GM18907 (cell line): ENCODE measurements around the gene PIAS2.

ENCODE experiments used
- ATAC-seq: cut with Tn5 transposase; IDR thresholded peaks from one replicate; pipeline ENCODE4 v1.9.1; 2021; ENCODE audit warnings: mild to moderate bottlenecking, moderate library complexity; ENCODE audit not compliant: unreplicated experiment

Gene PIAS2

DNA sequence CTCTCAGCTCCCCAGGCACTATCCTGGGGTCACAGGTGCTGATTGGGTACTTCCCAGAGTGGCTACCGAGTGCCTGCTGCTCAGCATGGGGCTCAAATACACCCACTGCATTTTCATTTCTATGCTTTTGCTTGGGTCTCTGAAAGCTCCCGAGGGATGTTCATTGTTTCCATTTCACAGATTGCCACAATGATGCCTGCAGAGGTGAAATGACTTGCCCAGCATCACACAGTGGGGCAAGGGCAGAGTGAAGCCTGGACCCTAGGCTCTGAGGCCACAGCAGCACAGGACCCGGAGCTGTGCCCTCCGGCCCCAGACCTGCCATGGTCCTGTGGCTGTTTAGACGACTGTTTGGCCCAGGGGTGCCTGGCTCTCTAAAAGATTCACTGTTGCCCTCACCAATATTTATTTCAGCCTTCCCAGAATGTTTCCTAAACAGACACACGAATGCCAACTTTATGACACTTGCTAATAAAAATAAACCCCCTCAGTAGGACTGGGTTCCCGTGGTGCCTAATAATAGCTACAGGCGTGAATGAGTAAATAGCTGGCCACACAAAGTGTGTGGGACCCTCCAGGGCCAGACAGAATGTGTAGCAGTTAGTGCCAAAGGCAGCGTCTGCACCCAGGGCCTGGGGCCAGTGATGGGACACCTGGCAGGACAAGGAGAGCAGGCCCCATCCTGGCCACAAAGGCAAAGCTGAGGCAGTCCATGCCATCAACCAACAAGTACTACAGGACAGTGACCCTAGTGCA lies 149.0 kb downstream of the PIAS2 start:
- no peak for ATAC-seq

DNA sequence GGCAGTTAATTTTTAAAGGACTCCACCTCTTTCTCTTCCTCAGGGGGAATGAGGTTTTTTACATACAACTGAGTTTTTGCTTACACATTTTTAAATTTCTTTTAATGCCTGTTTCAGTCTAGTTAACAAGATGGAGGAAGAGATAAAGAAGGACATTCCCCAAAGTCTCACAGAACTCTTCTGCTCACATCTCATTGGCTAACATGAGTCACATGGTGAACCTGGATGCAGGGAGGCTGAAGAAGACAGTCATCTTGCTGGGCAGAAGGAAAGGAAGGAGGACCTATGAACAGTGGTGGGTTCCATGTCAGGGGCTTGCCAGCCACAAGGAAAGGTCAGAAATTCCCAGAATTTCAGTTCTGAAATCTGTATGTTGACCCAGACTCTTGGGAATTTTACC lies 150.1 kb downstream of the PIAS2 start:
- no peak for ATAC-seq

DNA sequence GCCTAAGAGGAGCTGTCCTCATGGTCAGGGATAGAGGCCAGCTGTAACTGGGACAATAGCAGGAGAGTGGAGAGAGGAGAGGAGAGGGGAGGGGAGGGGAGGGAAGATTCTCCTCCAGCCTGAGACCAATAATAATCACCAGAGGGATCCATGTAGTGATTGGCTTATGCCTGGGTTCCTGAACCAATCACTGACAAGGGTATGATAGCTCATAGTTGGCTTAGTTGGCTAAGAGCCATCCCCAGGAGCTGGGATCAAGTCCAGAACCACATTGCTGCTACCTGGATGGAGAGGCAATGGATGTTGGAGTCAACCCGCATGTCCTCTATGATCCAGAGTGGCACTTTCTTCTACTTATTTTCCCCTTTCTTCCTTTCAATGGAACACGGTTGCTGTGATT lies 152.7 kb downstream of the PIAS2 start:
- ATAC-seq, result no peak

DNA sequence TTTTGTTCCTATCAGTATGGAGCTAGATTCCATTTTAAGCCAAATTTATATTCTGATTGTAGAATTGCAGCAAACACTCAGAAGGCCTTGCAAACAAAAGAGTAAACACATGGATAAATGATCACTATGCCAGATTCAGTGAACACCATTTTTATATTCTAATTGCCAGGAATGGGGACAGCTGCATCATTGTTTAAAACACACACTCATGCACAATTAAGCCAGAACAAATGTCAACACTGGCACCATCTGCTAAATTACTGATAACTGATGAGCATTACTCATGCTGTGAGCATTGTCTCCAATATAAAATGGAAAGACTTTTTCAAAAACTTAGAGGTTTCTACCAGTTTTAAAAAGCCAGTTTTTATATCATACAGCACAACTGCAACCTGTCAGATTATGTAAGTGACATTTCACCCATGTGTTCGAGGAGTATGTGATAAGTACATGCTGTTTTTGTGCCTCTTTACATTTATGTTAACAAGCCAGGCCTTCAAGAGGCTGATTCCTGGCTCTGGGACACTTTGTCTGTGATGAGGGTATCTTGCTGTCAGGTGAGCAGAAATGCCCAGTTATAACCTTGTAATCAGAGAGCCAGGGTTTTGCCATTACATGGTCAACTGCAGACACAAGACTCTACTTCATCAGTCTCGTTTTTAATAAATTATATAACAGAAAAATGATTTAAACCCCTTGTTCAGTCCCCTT lies 156.1 kb downstream of the PIAS2 start:
- no peak for ATAC-seq

DNA sequence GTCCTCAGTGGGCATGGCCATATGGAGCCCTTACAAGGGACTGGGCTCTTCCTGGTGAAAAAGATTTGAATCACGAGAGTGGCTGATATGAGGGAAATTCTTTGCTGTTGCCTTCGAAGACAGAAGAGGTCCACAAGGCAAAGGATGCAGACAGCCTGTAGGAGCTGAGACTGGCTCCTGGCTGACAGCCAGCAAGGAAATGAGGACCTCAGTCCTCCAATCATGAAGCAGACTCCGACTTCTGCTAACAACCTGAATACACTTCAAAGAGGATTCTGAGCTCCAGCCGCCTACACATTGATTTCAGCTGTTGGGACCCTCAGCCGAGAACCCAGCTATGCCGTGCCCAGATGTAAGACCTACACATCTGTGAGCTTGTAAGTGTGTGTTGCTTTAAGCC lies 157.4 kb downstream of the PIAS2 start:
- no peak for ATAC-seq

DNA sequence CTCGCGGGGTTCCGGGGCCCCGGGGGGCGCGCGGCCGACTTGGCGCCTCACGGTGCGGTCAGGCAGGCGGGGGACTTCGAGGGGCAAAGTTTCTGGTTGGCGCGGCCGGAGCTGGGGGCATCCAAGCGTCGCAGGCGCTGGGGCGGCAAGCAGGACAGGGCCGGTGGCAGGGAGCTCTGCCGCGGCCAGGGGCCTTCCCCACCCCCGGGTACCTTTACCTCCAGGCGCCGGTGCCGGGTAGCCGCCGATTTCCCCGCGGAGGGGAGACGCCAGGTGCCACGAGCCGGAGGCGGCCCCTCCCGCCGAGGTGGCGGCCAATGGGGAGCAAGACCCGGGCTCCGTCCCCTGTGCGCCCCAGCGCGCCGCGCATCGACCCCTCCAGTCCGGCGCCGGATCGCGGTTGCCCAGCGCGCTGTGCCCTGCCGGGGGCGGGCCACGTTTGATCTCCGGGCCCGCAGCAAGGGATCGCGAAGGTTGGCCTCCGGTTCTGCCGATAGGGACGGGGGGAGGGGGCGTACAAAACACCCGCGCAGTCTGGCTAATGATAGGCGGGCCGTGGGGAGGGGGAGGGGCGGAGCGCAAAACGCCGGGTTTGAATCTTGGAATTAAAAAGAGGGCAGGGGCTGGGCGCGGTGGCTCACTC lies 160.6 kb downstream of the PIAS2 start, which contains the start of gene ST8SIA5:
ST8SIA5 (minus strand) TSS at position 495 of the 643 bp plus-strand sequence. CDS start 545 bp downstream, outside the sequence.
- no peak for ATAC-seq

DNA sequence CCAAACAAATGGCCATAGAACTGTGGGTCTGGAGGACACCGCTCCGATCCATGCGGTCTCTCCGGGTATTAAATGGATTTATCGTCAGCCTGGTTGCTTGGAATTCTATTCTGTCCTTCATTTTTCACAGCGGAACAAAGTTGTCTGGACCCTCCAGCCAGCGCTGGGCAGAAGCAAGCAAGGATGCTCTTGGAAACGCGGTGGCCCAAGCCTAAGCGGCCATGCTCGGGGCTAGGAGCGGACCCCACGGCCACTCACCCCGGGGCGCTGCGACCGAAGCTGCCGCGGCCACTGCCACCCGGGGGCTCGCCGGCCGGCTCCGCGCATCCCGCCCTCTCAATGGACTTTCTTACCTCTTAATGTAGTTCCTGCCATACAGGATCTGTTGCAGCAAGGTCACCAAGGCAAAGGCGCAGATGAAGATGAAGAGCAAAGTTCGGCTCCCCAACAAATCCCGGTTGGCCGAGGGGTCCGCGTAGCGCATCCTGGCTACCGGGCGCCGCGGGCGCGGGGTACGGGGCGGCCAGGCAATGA lies 161.2 kb downstream of the PIAS2 start:
- ATAC-seq, result no peak

DNA sequence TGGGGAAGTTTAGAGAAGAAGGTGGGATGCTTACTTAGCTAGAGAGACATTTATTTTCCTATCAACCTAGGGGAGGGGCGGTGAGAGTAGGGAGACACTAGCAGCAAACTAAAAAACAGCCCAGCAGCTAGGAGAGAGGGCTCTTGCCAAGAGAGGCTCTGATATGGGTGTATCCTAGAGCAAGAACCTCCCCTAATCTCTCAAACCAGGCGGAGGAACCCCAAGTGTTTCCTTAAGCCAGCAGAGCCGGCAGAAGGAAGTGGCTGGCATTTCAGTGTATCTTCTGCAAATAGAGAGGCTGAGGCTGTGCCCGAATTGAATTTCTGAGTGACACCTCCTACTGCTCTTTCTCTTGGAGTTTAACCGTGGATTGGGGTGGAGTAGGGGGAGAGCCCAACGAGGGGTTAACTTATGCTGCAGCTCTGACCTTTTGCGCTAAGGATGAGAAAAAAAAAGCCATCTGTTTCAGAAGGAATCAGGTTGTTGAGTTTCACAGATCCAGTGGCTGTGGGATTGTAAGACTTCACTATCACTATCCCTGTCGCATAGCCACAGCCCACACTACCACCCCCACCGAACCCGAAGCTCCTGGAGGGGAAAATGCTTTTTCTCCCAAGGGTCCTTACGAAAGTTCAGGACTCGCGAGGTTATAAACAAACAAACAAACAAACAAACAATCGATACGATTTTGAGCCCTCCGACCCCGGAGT lies 161.8 kb downstream of the PIAS2 start:
- no peak for ATAC-seq

DNA sequence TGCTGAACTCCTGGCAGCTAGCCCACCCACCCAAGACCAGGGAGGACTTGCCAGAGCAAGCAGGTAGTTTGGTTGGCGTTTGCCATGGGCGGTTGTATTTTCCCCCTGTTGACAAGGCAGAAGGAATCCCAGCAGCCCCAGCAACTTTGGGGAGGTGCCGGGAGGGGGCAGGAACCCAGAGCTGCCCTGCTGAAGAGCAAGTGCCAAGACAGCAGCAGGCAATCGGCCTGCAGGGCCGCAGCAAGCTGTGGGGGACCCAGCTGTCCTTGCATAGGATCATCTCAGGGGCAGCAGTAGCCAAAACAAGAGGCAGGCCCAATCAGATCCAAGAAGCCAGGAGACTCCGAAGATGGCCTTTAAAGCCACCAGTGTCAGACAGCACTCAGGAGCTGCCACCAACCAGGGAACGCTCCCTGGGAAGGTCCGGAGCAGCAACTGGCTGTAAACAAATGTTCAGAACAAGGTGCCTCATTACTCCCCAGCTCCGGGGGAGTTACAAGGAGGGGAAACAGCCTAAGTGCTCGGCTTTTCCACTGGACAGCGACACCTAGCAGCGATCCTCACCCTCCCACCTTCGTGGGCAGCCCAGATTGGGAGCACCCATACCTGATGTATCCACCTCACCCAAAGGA lies 162.5 kb downstream of the PIAS2 start:
- ATAC-seq, result no peak

DNA sequence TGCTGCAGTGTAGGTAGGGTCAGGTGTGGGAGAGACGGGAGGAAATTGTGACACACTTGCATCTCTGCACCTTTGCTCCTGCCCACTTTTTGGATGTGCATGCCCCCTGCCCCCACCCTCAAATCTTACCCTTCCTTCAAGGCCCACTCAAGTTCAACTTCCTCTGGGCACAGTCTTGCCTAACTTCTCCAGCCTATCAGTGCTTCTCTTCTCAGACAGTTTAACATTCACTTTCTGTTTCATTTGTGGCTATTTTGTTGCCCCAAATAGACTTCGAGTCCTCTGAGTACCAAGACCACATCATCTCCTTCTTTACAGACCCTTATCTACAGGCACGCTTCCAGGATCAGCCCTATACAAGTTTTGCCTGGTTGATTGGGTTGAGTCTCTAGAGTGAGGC lies 163.1 kb downstream of the PIAS2 start:
- peak; percentile 70 for ATAC-seq
